ENCODE measurements around the gene RAB3GAP1. TPM values are rescaled to one million over a fixed set of nuclear protein-coding genes. Genes with fewer than 3 reads are reported as not detected.

Gene RAB3GAP1
- polyA plus RNA-seq, 1 of the 3 experiments (the other 2 are of a cell fraction) = 10.9 TPM

DNA sequence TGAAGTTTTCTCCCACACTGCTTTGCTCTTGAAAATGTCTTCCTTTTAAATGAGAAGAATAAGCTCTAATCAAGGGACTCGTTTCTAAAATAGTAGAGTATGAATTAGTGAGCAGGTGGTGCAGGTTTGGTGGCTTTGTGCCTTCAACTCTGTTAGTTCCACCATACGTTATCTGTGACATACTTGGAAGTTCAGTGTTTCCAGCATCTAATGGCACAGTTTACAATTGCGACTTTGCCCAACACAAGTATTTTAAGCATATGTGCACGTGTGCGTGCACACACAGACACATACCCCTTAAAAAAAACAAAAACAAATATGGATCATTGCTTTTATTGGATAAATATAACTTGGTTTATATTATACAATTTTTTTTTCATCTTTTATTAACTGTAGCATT lies 111.8 kb downstream of the RAB3GAP1 start:
- H4K20me1 ChIP-seq (ENCODE audit: insufficient read depth) = no peaks in the 10 kb centered on the region
- no peaks in the 10 kb centered on the region for H3K9me3 ChIP-seq
- TF ChIP-seq TAF1 (IDR thresholded peaks at IDR 0.05; ENCODE audit: borderline replicate concordance, low read depth, low read length) (no peak), SMC3 (IDR thresholded peaks at IDR 0.05; ENCODE audit: low read depth, low read length) (no peak), MEF2A (IDR thresholded peaks at IDR 0.05; ENCODE audit: borderline replicate concordance, low read depth) (no peak), CHD2 (IDR thresholded peaks at IDR 0.05; ENCODE audit: low read length, partially characterized antibody) (no peak), RFX5 (IDR thresholded peaks at IDR 0.05; ENCODE audit: low read length) (no peak), YY1 (IDR thresholded peaks at IDR 0.05; ENCODE audit: low read depth) (no peak), GATA2 (CRISPR knock-in tag; IDR thresholded peaks at IDR 0.05) (no peak)
- TF ChIP-seq, protein P1, sequence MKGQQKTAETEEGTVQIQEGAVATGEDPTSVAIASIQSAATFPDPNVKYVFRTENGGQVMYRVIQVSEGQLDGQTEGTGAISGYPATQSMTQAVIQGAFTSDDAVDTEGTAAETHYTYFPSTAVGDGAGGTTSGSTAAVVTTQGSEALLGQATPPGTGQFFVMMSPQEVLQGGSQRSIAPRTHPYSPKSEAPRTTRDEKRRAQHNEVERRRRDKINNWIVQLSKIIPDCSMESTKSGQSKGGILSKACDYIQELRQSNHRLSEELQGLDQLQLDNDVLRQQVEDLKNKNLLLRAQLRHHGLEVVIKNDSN (IDR thresholded peaks at IDR 0.05; ENCODE audit: borderline replicate concordance, low read depth) = no peak
- TF ChIP-seq, protein P2, sequence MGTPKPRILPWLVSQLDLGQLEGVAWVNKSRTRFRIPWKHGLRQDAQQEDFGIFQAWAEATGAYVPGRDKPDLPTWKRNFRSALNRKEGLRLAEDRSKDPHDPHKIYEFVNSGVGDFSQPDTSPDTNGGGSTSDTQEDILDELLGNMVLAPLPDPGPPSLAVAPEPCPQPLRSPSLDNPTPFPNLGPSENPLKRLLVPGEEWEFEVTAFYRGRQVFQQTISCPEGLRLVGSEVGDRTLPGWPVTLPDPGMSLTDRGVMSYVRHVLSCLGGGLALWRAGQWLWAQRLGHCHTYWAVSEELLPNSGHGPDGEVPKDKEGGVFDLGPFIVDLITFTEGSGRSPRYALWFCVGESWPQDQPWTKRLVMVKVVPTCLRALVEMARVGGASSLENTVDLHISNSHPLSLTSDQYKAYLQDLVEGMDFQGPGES (IDR thresholded peaks at IDR 0.05; ENCODE audit: low read depth, low read length) = no peak
- POLR2A ChIA-PET = no interaction called here
- no peak overlapping the region for H3K27ac ChIP-seq (ENCODE audit: low read depth in 2 of 2, low read length in 1 of 2)
- no peaks in the 10 kb centered on the region for H3K79me2 ChIP-seq (ENCODE audit: insufficient read depth)
- H3K4me3 ChIP-seq (ENCODE audit: low read depth in 2 of 2, low read length in 1 of 2) = no peak overlapping the region
- peaks cover 13% of the 10 kb centered on the region for H3F3A ChIP-seq (replicated peaks; ENCODE audit: insufficient read depth)
- no peak overlapping the region for H2AFZ ChIP-seq (ENCODE audit: low read depth)
- no peak overlapping the region for H3K9ac ChIP-seq
- DNase-seq = no peak
- CTCF ChIA-PET = interaction anchor here (0.9 to 1.4 kb wide), 2 partner anchors 19 to 159 kb away, joined by 3 to 4 read pairs; no protein-coding TSS in a partner anchor
- no peak overlapping the region for H3K4me2 ChIP-seq
- H3K36me3 ChIP-seq (replicated peaks in 1 of 2; ENCODE audit: control insufficient read depth in 1 of 2, insufficient read depth in 2 of 2, low read length in 1 of 2) = peaks cover 37 to 69% of the 10 kb centered on the region in 2 experiments
- H3K9me2 ChIP-seq = no peaks in the 10 kb centered on the region
- no peaks in the 10 kb centered on the region for H3K27me3 ChIP-seq (ENCODE audit: insufficient read depth)
- no peaks in the 10 kb centered on the region; a peak in 1 of 4 replicates for H3K4me1 ChIP-seq (ENCODE audit: control insufficient read depth in 1 of 2, insufficient read depth in 2 of 2, low read depth in 1 of 2, low read length in 1 of 2)
- 92% methylated on average over 5 of the region's 5 CpGs for WGBS (ENCODE audit: low lambda C conversion rate)

DNA sequence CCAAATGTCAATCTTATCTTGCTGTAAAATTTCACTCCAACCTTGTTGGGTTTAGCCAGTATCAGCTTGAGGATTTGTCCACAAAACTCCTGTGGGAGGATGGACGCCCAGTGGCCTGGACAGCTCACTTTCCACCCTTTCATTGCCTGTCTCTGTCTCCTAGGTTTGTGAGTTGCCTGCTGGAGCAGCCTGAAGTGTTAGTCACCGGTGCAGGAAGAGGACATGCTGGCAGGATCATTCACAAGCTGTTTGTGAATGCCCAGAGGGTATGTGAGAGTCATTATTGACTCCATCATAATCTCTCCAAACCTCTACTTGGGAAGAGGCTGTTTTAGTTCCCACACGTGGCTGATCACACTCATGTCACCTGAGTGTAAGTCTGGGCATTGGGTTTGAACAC lies 112.3 kb downstream of the RAB3GAP1 start:
- H3F3A ChIP-seq (replicated peaks; ENCODE audit: insufficient read depth) = peaks cover 13% of the 10 kb centered on the region
- no peak overlapping the region for H3K4me3 ChIP-seq (ENCODE audit: low read depth in 2 of 2, low read length in 1 of 2)
- no peak overlapping the region for H3K4me2 ChIP-seq
- H3K79me2 ChIP-seq (ENCODE audit: insufficient read depth) = no peaks in the 10 kb centered on the region
- no peaks in the 10 kb centered on the region for H3K27me3 ChIP-seq (ENCODE audit: insufficient read depth)
- no peak overlapping the region for H3K9ac ChIP-seq
- 64% methylated on average over 2 of the region's 3 CpGs for WGBS (ENCODE audit: low lambda C conversion rate)
- no peak for TF ChIP-seq ELF1 (IDR thresholded peaks at IDR 0.05)
- TF ChIP-seq FOSL2 (IDR thresholded peaks at IDR 0.05; ENCODE audit: borderline replicate concordance, low read depth) = peak; percentile 32; the same call in 1 of the 2 replicates
- no peak for TF ChIP-seq TCF12 (IDR thresholded peaks at IDR 0.05)
- no peak for TF ChIP-seq MEF2A (IDR thresholded peaks at IDR 0.05; ENCODE audit: borderline replicate concordance, low read depth)
- TF ChIP-seq, protein P3, sequence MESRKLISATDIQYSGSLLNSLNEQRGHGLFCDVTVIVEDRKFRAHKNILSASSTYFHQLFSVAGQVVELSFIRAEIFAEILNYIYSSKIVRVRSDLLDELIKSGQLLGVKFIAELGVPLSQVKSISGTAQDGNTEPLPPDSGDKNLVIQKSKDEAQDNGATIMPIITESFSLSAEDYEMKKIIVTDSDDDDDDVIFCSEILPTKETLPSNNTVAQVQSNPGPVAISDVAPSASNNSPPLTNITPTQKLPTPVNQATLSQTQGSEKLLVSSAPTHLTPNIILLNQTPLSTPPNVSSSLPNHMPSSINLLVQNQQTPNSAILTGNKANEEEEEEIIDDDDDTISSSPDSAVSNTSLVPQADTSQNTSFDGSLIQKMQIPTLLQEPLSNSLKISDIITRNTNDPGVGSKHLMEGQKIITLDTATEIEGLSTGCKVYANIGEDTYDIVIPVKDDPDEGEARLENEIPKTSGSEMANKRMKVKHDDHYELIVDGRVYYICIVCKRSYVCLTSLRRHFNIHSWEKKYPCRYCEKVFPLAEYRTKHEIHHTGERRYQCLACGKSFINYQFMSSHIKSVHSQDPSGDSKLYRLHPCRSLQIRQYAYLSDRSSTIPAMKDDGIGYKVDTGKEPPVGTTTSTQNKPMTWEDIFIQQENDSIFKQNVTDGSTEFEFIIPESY (IDR thresholded peaks at IDR 0.05; ENCODE audit: borderline replicate concordance, low read depth) = no peak
- no peak for TF ChIP-seq GATA2 (CRISPR knock-in tag; IDR thresholded peaks at IDR 0.05)
- TF ChIP-seq, protein P4, sequence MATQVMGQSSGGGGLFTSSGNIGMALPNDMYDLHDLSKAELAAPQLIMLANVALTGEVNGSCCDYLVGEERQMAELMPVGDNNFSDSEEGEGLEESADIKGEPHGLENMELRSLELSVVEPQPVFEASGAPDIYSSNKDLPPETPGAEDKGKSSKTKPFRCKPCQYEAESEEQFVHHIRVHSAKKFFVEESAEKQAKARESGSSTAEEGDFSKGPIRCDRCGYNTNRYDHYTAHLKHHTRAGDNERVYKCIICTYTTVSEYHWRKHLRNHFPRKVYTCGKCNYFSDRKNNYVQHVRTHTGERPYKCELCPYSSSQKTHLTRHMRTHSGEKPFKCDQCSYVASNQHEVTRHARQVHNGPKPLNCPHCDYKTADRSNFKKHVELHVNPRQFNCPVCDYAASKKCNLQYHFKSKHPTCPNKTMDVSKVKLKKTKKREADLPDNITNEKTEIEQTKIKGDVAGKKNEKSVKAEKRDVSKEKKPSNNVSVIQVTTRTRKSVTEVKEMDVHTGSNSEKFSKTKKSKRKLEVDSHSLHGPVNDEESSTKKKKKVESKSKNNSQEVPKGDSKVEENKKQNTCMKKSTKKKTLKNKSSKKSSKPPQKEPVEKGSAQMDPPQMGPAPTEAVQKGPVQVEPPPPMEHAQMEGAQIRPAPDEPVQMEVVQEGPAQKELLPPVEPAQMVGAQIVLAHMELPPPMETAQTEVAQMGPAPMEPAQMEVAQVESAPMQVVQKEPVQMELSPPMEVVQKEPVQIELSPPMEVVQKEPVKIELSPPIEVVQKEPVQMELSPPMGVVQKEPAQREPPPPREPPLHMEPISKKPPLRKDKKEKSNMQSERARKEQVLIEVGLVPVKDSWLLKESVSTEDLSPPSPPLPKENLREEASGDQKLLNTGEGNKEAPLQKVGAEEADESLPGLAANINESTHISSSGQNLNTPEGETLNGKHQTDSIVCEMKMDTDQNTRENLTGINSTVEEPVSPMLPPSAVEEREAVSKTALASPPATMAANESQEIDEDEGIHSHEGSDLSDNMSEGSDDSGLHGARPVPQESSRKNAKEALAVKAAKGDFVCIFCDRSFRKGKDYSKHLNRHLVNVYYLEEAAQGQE (IDR thresholded peaks at IDR 0.05; ENCODE audit: low read depth, low read length) = peak; percentile 66; the same call in 1 of the 2 replicates
- H3K9me2 ChIP-seq = no peaks in the 10 kb centered on the region
- ChIA-PET CTCF (interaction anchor here (1.4 kb wide), 1 partner anchor 160 kb away, joined by 4 read pairs; no protein-coding TSS in a partner anchor), POLR2A (no interaction called here)
- H3K4me1 ChIP-seq (ENCODE audit: control insufficient read depth in 1 of 2, insufficient read depth in 2 of 2, low read depth in 1 of 2, low read length in 1 of 2) = no peaks in the 10 kb centered on the region; a peak in 1 of 4 replicates
- no peak overlapping the region for H2AFZ ChIP-seq (ENCODE audit: low read depth)
- no peak for DNase-seq
- H3K9me3 ChIP-seq = no peaks in the 10 kb centered on the region
- peaks cover 42 to 69% of the 10 kb centered on the region in 2 experiments for H3K36me3 ChIP-seq (replicated peaks in 1 of 2; ENCODE audit: control insufficient read depth in 1 of 2, insufficient read depth in 2 of 2, low read length in 1 of 2)
- peak overlapping the region in 1 of 2 experiments; percentile 38; a peak in 2 of 4 replicates for H3K27ac ChIP-seq (ENCODE audit: low read depth in 2 of 2, low read length in 1 of 2)
- no peaks in the 10 kb centered on the region for H4K20me1 ChIP-seq (ENCODE audit: insufficient read depth)

Data from SK-N-SH (cell line).